DND-41 (cell line): Measurements from ENCODE around the gene FHIT.

Experiments used
- CTCF ChIP-seq: IDR thresholded peaks from 2 replicates; pipeline ENCODE4 v1.5.1; 2012; ENCODE audit warnings: borderline replicate concordance, low read length, moderate library complexity, mild to moderate bottlenecking; ENCODE audit not compliant: poor library complexity, severe bottlenecking; ENCODE audit errors: extremely low read depth
- EZH2 ChIP-seq: IDR thresholded peaks from 3 replicates; pipeline ENCODE4 v1.6.1; 2012; ENCODE audit warnings: borderline replicate concordance, low read depth, mild to moderate bottlenecking, moderate library complexity, low read length, inconsistent platforms; ENCODE audit not compliant: severe bottlenecking

DNA sequence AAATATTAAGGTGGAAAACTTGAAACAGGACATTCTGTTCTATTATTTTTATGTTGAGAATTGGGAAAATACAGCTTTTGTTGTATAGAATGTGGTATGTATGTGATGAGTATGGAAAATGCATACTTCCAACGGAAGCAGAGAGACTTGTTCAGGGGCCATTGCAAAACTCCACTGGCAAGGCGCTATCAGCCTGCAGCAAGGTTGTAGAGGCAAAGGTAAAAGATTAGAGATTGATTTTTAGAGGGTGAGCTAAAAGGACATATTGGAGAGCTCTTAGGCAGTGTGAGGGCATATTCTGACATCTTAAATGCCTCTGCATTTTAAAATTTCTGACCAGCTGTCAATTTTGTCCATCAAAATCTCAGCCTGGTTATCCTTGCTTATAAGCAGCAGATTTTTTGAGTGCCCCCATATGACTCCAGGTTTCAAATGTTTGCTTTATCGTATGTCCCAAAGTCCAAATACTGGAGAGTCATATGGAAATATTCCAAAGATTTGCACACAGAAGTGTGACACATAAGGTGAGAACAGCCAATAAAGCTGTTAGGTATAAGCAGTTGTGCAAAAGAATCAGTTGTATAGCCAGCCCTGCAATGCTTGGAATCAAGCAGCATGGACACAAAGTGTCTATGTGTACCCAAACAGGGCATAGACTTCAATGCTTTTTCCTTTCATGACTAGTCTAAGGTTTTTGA, 829.4 kb downstream of the FHIT start:
- no peak for TF ChIP-seq EZH2
- no peak for TF ChIP-seq CTCF
